GM20000 (cell line): ENCODE results near the gene MED9.

Source experiments
- DNase-seq: peaks from one replicate; pipeline ENCODE4 v3.0.0; 2012; ENCODE audit warnings: low spot score
- CTCF ChIP-seq: IDR thresholded peaks from 2 replicates; pipeline ENCODE4 v1.5.1; 2012; ENCODE audit warnings: mild to moderate bottlenecking, control low read depth; ENCODE audit errors: extremely low read depth, missing control alignments

MED9 gene

GRCh38 chr17:17506893-17507464, 30.2 kb downstream of the MED9 start:
- no peak for TF ChIP-seq CTCF
- no peak for DNase-seq

GRCh38 chr17:17507465-17508011, 30.7 kb downstream of the MED9 start:
- TF ChIP-seq CTCF, result no peak
- DNase-seq, result no peak

- no peak for DNase-seq
- no peak for TF ChIP-seq CTCF
Measured at GRCh38 chr17:17508019-17508535, 31.3 kb downstream of the MED9 start.

GRCh38 chr17:17508646-17509591, 32.1 kb downstream of the MED9 start:
- no peak for TF ChIP-seq CTCF
- DNase-seq, result no peak

GRCh38 chr17:17509601-17510425, 33.0 kb downstream of the MED9 start:
- DNase-seq, result no peak
- no peak for TF ChIP-seq CTCF

GRCh38 chr17:17510456-17511292, 33.9 kb downstream of the MED9 start:
- DNase-seq, result no peak
- no peak for TF ChIP-seq CTCF
